Peyer's patch (tissue), 4 donors: Measurements from ENCODE around the gene ELF1. TPM values are rescaled to one million over a fixed set of nuclear protein-coding genes. Genes with fewer than 3 reads are reported as not detected.
"Not testable (repeated sequence)": the region's sequence is repeated elsewhere in the genome, so short reads cannot be mapped to it uniquely, and the experiment has no call there.

Experiments
- DNase-seq, 3 donors: peaks; one replicate each; pipeline ENCODE4 v3.0.0-alpha.2; 2017 to 2019
- H3K27ac ChIP-seq, 4 donors: fragments of 200-600 bp; sonication (generic); one replicate each; pipeline ENCODE4 v1.5.1; 2016 to 2019
- H3K27me3 ChIP-seq, 2 donors: fragments of 200-600 bp; sonication (generic); one replicate each; pipeline ENCODE4 v1.5.1; 2019
- H3K36me3 ChIP-seq, 3 donors: fragments of 200-600 bp; sonication (generic); one replicate each; pipeline ENCODE4 v1.5.1; 2016 to 2019
- H3K4me1 ChIP-seq, 4 donors: fragments of 200-600 bp; sonication (generic); one replicate each; pipeline ENCODE4 v1.5.1; 2016 to 2019
- H3K4me3 ChIP-seq, 4 donors: fragments of 200-600 bp; sonication (generic); 1 replicate in 3 of 4; 2 replicates in 1 of 4; pipeline ENCODE4 v1.5.1; 2016 to 2019; ENCODE audit warnings: mild to moderate bottlenecking in 1 of 4
- H3K9me3 ChIP-seq, 4 donors: fragments of 200-600 bp; sonication (generic); one replicate each; pipeline ENCODE4 v1.5.1; 2016 to 2019; ENCODE audit warnings: mild to moderate bottlenecking in 1 of 4
- POLR2A ChIP-seq, 2 donors: fragments of 450-650 bp; IDR thresholded peaks; one replicate each; pipeline ENCODE4 v1.5.1; 2017; ENCODE audit warnings: antibody characterized with exemption in 2 of 2, mild to moderate bottlenecking in 2 of 2, moderate library complexity in 2 of 2
- total RNA-seq, 4 donors: library from RNA; depleted of rRNA; stranded (reverse); fragments of >200 nt; gene quantifications; one replicate each; pipeline ENCODE4 v1.1.0, GENCODE V29; 2016
- TF ChIP-seq, protein P1 (sequence below), 6 experiments: fragments of 450-650 bp in 4 of 6; fragments of 200-600 bp in 2 of 6; sonication (generic) in 1 of 6; IDR thresholded peaks; one replicate each; pipeline ENCODE4 v1.5.1; 2017 to 2019; ENCODE audit warnings: antibody characterized with exemption in 6 of 6, mild to moderate bottlenecking in 3 of 6, moderate library complexity in 1 of 6

Gene ELF1
- total RNA-seq, 4 donors from 2014 or later = 77.7 to 145 (median 106) TPM

DNA sequence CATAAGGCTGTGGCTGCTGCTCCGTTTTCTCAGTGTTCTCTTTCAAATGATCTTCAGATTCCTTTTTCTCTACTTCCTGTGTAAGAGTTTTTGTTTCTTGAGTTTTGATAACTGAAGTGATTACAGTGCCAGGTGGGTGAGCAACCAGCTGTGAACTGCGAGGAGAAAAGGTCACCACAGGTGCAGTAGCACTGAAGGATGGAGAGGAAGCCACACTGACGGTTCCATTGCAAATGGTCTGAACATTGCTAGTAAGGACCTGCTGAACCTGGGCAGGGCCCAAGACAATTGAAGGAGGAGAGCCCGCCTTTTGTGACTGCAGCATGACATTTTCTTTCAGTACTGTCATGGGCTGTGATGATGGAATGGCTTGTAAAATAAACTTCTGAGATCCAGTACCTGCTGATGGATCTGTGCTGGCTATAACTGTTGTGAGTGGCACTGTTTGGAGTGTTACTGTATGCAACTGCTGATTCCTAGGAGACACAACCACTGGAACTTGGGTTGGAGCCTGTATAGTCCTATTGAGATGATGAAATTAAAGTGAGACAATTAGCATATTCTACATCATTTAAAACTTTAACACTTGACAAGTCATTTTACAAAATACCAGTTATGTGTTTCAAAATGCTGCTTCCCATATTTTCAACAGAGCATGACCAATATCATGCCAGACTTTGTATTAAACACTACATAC, 85.5 kb downstream of the ELF1 start:
- TF ChIP-seq POLR2A (IDR thresholded peaks at IDR 0.05) = no peak
- TF ChIP-seq, protein P1, sequence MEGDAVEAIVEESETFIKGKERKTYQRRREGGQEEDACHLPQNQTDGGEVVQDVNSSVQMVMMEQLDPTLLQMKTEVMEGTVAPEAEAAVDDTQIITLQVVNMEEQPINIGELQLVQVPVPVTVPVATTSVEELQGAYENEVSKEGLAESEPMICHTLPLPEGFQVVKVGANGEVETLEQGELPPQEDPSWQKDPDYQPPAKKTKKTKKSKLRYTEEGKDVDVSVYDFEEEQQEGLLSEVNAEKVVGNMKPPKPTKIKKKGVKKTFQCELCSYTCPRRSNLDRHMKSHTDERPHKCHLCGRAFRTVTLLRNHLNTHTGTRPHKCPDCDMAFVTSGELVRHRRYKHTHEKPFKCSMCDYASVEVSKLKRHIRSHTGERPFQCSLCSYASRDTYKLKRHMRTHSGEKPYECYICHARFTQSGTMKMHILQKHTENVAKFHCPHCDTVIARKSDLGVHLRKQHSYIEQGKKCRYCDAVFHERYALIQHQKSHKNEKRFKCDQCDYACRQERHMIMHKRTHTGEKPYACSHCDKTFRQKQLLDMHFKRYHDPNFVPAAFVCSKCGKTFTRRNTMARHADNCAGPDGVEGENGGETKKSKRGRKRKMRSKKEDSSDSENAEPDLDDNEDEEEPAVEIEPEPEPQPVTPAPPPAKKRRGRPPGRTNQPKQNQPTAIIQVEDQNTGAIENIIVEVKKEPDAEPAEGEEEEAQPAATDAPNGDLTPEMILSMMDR (IDR thresholded peaks at IDR 0.05) = no peak
- H3K9me3 ChIP-seq = no peaks in the 10 kb centered on the region
- peak in 2 of 3 donors; percentile 67 to 73 for DNase-seq
- no peaks in the 10 kb centered on the region for H3K27me3 ChIP-seq
- peaks cover 0 to 66% (median 0%) of the 10 kb centered on the region in 3 donors for H3K36me3 ChIP-seq
- H3K4me3 ChIP-seq = no peak overlapping the region
- peaks cover 0 to 4% (median 0%) of the 10 kb centered on the region in 4 donors for H3K4me1 ChIP-seq
- peak overlapping the region in 1 of 4 donors; percentile 53 for H3K27ac ChIP-seq

DNA sequence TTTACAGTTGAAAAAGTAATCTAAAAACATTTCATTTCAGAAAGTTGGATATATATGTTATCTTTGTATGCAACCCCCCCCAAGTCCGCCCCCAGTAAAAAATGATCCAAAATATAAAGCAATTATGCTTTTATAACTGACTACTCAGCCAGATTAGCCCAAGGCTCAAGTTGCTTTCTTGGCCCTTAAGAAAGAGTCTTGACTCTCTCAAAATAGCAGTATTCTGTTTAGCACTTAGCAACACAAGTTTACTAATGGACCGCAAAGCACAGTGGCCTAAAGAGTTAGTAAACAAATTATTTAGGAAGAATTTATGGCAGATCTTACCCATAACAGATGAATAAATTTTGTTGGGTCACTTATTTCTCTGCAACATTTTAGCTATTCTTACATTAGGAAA, 86.9 kb downstream of the ELF1 start:
- H3K9me3 ChIP-seq = no peaks in the 10 kb centered on the region
- DNase-seq = no peak
- peaks cover 0 to 69% (median 0%) of the 10 kb centered on the region in 3 donors for H3K36me3 ChIP-seq
- H3K4me1 ChIP-seq = peaks cover 0 to 4% (median 0%) of the 10 kb centered on the region in 4 donors
- H3K27ac ChIP-seq = no peak overlapping the region
- H3K4me3 ChIP-seq = no peak overlapping the region
- no peaks in the 10 kb centered on the region for H3K27me3 ChIP-seq
- TF ChIP-seq, protein P1 (IDR thresholded peaks at IDR 0.05) = no peak
- TF ChIP-seq POLR2A (IDR thresholded peaks at IDR 0.05) = no peak

DNA sequence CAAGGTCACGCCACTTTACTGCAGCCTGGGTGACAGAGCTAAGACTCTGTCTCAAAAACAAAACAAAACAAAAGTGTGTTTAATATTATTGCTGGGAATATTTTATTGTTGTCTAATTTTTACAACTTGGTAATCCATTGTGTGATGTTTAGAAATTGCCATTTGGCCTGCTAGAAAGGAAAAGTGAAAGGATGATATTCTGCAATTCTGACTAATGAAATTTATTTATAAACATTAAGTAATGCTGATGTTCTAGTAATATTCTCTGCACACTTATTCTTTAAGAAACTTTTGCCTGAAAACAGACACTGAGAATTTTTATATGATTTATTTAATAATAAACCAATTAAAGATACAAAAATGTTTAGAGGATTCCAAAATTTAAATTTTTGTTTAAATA, 87.4 kb downstream of the ELF1 start:
- no peaks in the 10 kb centered on the region for H3K9me3 ChIP-seq
- H3K36me3 ChIP-seq = peaks cover 0 to 69% (median 0%) of the 10 kb centered on the region in 3 donors
- DNase-seq = no peak
- no peaks in the 10 kb centered on the region for H3K27me3 ChIP-seq
- H3K4me1 ChIP-seq = peaks cover 0 to 4% (median 0%) of the 10 kb centered on the region in 4 donors
- H3K4me3 ChIP-seq = no peak overlapping the region
- TF ChIP-seq, protein P1 (IDR thresholded peaks at IDR 0.05) = no peak
- no peak for TF ChIP-seq POLR2A (IDR thresholded peaks at IDR 0.05)
- no peak overlapping the region for H3K27ac ChIP-seq

DNA sequence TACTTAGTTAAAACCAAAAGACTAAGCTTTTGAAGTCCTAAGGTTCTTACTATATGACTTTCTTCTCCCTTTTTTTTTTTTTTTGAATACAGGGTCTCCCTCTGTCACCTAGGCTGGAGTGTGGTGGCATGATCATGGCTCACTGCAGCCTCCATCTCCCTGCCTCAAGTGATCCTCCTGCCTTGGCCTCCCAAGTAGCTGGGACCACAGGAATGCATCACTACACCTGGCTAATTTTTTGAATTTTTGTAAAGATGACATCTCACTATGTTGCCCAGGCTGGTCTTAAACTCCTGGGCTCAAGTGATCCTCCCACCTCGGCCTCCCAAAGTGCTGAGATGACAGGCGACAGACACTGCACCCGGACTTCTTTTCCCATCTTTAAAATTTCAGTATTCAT, 89.2 kb downstream of the ELF1 start:
- H3K27ac ChIP-seq, H3K9me3 ChIP-seq, H3K4me3 ChIP-seq, DNase-seq, H3K4me1 ChIP-seq, H3K27me3 ChIP-seq: not testable (repeated sequence)
- peaks cover 0 to 58% (median 0%) of the 10 kb centered on the region in 3 donors for H3K36me3 ChIP-seq

DNA sequence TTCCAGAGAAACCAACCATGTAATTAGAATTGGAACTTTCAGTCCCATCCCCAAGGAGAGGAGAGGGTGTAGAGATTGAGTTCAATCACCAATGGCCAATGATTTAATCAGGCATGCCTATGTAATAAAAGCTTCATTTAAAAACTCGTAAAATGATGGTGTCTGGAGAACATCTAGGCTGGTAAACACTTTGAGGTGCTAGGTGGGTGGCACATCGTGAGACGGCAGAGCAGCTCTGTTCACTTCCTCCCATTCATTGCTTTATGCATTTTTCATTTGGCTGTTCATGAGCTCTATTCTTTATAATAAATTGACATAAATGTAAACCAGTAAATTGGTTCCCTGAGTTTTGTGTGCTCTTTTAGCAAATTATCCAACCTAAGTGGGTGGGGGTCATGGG, 90.1 kb downstream of the ELF1 start:
- TF ChIP-seq, protein P1 (IDR thresholded peaks at IDR 0.05) = no peak
- TF ChIP-seq POLR2A (IDR thresholded peaks at IDR 0.05) = no peak
- Histone ChIP-seq H3K4me1 (peaks cover 0 to 3% (median 0%) of the 10 kb centered on the region in 4 donors), H3K4me3 (no peak overlapping the region), H3K36me3 (peaks cover 0 to 51% (median 0%) of the 10 kb centered on the region in 3 donors), H3K27ac (peak overlapping the region in 1 of 4 donors; percentile 58), H3K9me3 (no peaks in the 10 kb centered on the region), H3K27me3 (no peaks in the 10 kb centered on the region)
- DNase-seq = no peak

DNA sequence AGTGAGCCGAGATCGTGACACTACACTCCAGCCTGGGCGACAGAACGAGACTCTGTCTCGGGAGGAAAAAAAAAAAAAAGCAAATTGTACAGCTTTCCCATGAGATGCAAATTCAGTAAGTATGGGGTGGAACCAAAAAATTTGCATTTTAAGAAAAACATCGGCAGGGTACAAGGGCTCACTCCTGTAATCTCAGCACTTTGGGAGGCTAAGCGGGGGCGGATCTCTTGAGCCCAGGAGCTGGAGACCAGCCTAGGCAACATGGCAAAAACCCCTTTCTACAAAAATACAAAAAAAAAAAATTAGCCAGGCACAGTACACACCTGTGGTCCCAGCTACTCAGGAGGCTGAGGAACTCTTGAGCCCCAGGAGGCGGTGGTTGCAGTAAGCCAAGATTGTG, 91.2 kb downstream of the ELF1 start:
- TF ChIP-seq POLR2A (IDR thresholded peaks at IDR 0.05) = no peak
- TF ChIP-seq, protein P1 (IDR thresholded peaks at IDR 0.05) = no peak

More for the DNA sequence above, 91.2 kb downstream of the ELF1 start:
- Histone ChIP-seq H3K27ac (peak overlapping the region in 1 of 4 donors; percentile 58), H3K36me3 (peaks cover 0 to 40% (median 0%) of the 10 kb centered on the region in 3 donors), H3K27me3 (no peaks in the 10 kb centered on the region), H3K4me3 (no peak overlapping the region), H3K4me1 (no peaks in the 10 kb centered on the region), H3K9me3 (no peaks in the 10 kb centered on the region)
- peak in 1 of 3 donors; percentile 56 for DNase-seq
